Stimulated activated CD8-positive, alpha-beta memory T cell treated with anti-CD3 and anti-CD28 coated beads, Interleukin-12 subunit alpha, Interleukin-12 subunit beta, amount 100 ng/mL, for 4 hours (primary cell): Measurements from ENCODE around the gene CDH4.

Experiments
- DNase-seq: peaks from one replicate; pipeline ENCODE4 v3.0.0-alpha.2; 2020; ENCODE audit warnings: low read depth

The CDH4 gene

GRCh38 chr20:61582196-61582923 is 330.3 kb downstream of the CDH4 start:
- no peak for DNase-seq

GRCh38 chr20:61583356-61583755 is 331.3 kb downstream of the CDH4 start:
- no peak for DNase-seq

- no peak for DNase-seq
These were observed 332.8 kb downstream of the CDH4 start for GRCh38 chr20:61584851-61585250.

- DNase-seq, result no peak
These were observed 333.7 kb downstream of the CDH4 start for GRCh38 chr20:61585764-61586163.

- DNase-seq, result no peak
These were observed 335.0 kb downstream of the CDH4 start for GRCh38 chr20:61587036-61587435.

- DNase-seq, result no peak
These were observed 335.7 kb downstream of the CDH4 start for GRCh38 chr20:61587681-61588289.

GRCh38 chr20:61588411-61589385 is 336.6 kb downstream of the CDH4 start:
- DNase-seq, result no peak

GRCh38 chr20:61590236-61590635 is 338.2 kb downstream of the CDH4 start:
- DNase-seq, result no peak

- no peak for DNase-seq
These were observed 341.5 kb downstream of the CDH4 start for GRCh38 chr20:61593516-61593915.

GRCh38 chr20:61594198-61594597 is 342.1 kb downstream of the CDH4 start:
- DNase-seq, result no peak

GRCh38 chr20:61595216-61595615 is 343.2 kb downstream of the CDH4 start:
- no peak for DNase-seq

GRCh38 chr20:61596687-61597330 is 344.7 kb downstream of the CDH4 start:
- DNase-seq, result no peak

- no peak for DNase-seq
These were observed 345.9 kb downstream of the CDH4 start for GRCh38 chr20:61597996-61598395.

- DNase-seq, result no peak
These were observed 346.5 kb downstream of the CDH4 start for GRCh38 chr20:61598586-61598985.

GRCh38 chr20:61599061-61599531 is 347.0 kb downstream of the CDH4 start:
- no peak for DNase-seq

- no peak for DNase-seq
These were observed 347.5 kb downstream of the CDH4 start for GRCh38 chr20:61599541-61599992.

GRCh38 chr20:61600016-61600415 is 348.0 kb downstream of the CDH4 start:
- no peak for DNase-seq

- DNase-seq, result no peak
These were observed 349.3 kb downstream of the CDH4 start for GRCh38 chr20:61601361-61601760.

- no peak for DNase-seq
These were observed 349.8 kb downstream of the CDH4 start for GRCh38 chr20:61601853-61602252.

- no peak for DNase-seq
These were observed 351.7 kb downstream of the CDH4 start for GRCh38 chr20:61603715-61604114.

- DNase-seq, result no peak
These were observed 352.5 kb downstream of the CDH4 start for GRCh38 chr20:61604549-61604948.

- DNase-seq, result no peak
These were observed 353.2 kb downstream of the CDH4 start for GRCh38 chr20:61605283-61605682.
